Muscle of leg (tissue), 16 donors: ENCODE measurements around the gene ISLR. TPM values are rescaled to one million over a fixed set of nuclear protein-coding genes. Genes with fewer than 3 reads are reported as not detected.
A peak's percentile ranks its signal among the peaks of the same experiment; 100 is the strongest.

Experiments used
- DNase-seq: peaks from one replicate; pipeline ENCODE4 v3.0.0; 2013
- H3K27ac ChIP-seq: one replicate; pipeline ENCODE4 v1.5.1; 2013; ENCODE audit warnings: mild to moderate bottlenecking, low read length, control low read depth
- H3K27me3 ChIP-seq: one replicate; pipeline ENCODE4 v1.6.1; 2013; ENCODE audit warnings: low read length; ENCODE audit not compliant: control insufficient read depth, insufficient read depth
- H3K36me3 ChIP-seq: one replicate; pipeline ENCODE4 v1.6.1; 2013; ENCODE audit warnings: low read length; ENCODE audit not compliant: control insufficient read depth, insufficient read depth
- H3K4me1 ChIP-seq: one replicate; pipeline ENCODE4 v1.6.1; 2013; ENCODE audit warnings: low read length; ENCODE audit not compliant: control insufficient read depth, insufficient read depth
- H3K4me3 ChIP-seq: one replicate; pipeline ENCODE4 v1.5.1; 2013; ENCODE audit warnings: low read length, control low read depth
- H3K9me3 ChIP-seq: replicated peaks from 2 replicates; pipeline ENCODE4 v1.6.1; 2013; ENCODE audit warnings: low read depth, low read length; ENCODE audit not compliant: control insufficient read depth
- WGBS: methylation state at CpG from one replicate; pipeline ENCODE4 v1.1.5; 2013; ENCODE audit warnings: missing lambda C conversion rate; ENCODE audit not compliant: insufficient coverage; 5-methylcytosine and 5-hydroxymethylcytosine counted together
- long read RNA-seq, 11 donors: transcript quantifications; one replicate each; lab custom pipeline, GENCODE V29; 2026
- polyA plus RNA-seq, 8 donors: library from polyadenylated mRNA; unstranded; fragments of 120-200 nt; gene quantifications; one replicate each; pipeline versions ENCODE4 v1.2.1 to v1.2.3, GENCODE V29; 2013; ENCODE audit warnings: inconsistent platforms in 1 of 8, low replicate concordance in 1 of 8; ENCODE audit not compliant: insufficient read length in 8 of 8, insufficient read depth in 1 of 8
- total RNA-seq: library from RNA; stranded (reverse); fragments of 120-200 nt; gene quantifications from one replicate; pipeline ENCODE4 v1.2.4, GENCODE V29; 2013

ISLR gene
- 82.3 TPM for total RNA-seq
- polyA plus RNA-seq = 100 to 1,000 TPM; 148 to 270 (median 197) TPM
- long read RNA-seq, donor 1, transcript ISLR-201 (2 exons, 2,371 nt) = minor isoform, 11 of 40 reads
- long read RNA-seq, donor 1, transcript ISLR-202 (2 exons, 2,175 nt) = major isoform, 29 of 40 reads
- long read RNA-seq, donor 1, partial matches to known transcripts = 0 of 40 reads
- long read RNA-seq, donor 1, other reads (novel, unspliced or antisense) = 0 of 40 reads
- long read RNA-seq, donor 2, transcript ISLR-201 (2 exons, 2,371 nt) = major isoform, 10 of 12 reads
- long read RNA-seq, donor 2, partial matches to known transcripts = 0 of 12 reads
- long read RNA-seq, donor 2, other reads (novel, unspliced or antisense) = 0 of 12 reads
- long read RNA-seq, donor 3, transcript ISLR-202 (2 exons, 2,175 nt) = major isoform, 31 of 64 reads
- long read RNA-seq, donor 3, transcript ISLR-201 (2 exons, 2,371 nt) = minor isoform, 28 of 64 reads
- long read RNA-seq, donor 3, partial matches to known transcripts = 0 of 64 reads
- long read RNA-seq, donor 3, other reads (novel, unspliced or antisense) = 5 of 64 reads
- long read RNA-seq, donor 4, transcript ISLR-201 (2 exons, 2,371 nt) = minor isoform, 34 of 187 reads
- long read RNA-seq, donor 4, transcript ISLR-202 (2 exons, 2,175 nt) = major isoform, 36 of 187 reads
- long read RNA-seq, donor 4, partial matches to known transcripts = 117 of 187 reads
- long read RNA-seq, donor 4, other reads (novel, unspliced or antisense) = 0 of 187 reads
- long read RNA-seq, donor 5, transcript ISLR-201 (2 exons, 2,371 nt) = minor isoform, 69 of 175 reads
- long read RNA-seq, donor 5, transcript ISLR-202 (2 exons, 2,175 nt) = major isoform, 101 of 175 reads
- long read RNA-seq, donor 5, partial matches to known transcripts = 0 of 175 reads
- long read RNA-seq, donor 5, other reads (novel, unspliced or antisense) = 5 of 175 reads
- long read RNA-seq, donor 6, transcript ISLR-202 (2 exons, 2,175 nt) = major isoform, 57 of 95 reads
- long read RNA-seq, donor 6, transcript ISLR-201 (2 exons, 2,371 nt) = minor isoform, 38 of 95 reads
- long read RNA-seq, donor 6, partial matches to known transcripts = 0 of 95 reads
- long read RNA-seq, donor 6, other reads (novel, unspliced or antisense) = 0 of 95 reads
- long read RNA-seq, donor 7, transcript ISLR-201 (2 exons, 2,371 nt) = minor isoform, 40 of 87 reads
- long read RNA-seq, donor 7, transcript ISLR-202 (2 exons, 2,175 nt) = major isoform, 47 of 87 reads
- long read RNA-seq, donor 7, partial matches to known transcripts = 0 of 87 reads
- long read RNA-seq, donor 7, other reads (novel, unspliced or antisense) = 0 of 87 reads
- long read RNA-seq, donor 8, transcript ISLR-201 (2 exons, 2,371 nt) = minor isoform, 14 of 44 reads
- long read RNA-seq, donor 8, transcript ISLR-202 (2 exons, 2,175 nt) = major isoform, 30 of 44 reads
- long read RNA-seq, donor 8, partial matches to known transcripts = 0 of 44 reads
- long read RNA-seq, donor 8, other reads (novel, unspliced or antisense) = 0 of 44 reads
- long read RNA-seq, donor 9, transcript ISLR-202 (2 exons, 2,175 nt) = major isoform, 34 of 56 reads
- long read RNA-seq, donor 9, transcript ISLR-201 (2 exons, 2,371 nt) = minor isoform, 22 of 56 reads
- long read RNA-seq, donor 9, partial matches to known transcripts = 0 of 56 reads
- long read RNA-seq, donor 9, other reads (novel, unspliced or antisense) = 0 of 56 reads
- long read RNA-seq, donor 10, transcript ISLR-202 (2 exons, 2,175 nt) = major isoform, 53 of 313 reads
- long read RNA-seq, donor 10, transcript ISLR-201 (2 exons, 2,371 nt) = minor isoform, 43 of 313 reads
- long read RNA-seq, donor 10, partial matches to known transcripts = 217 of 313 reads
- long read RNA-seq, donor 10, other reads (novel, unspliced or antisense) = 0 of 313 reads
- long read RNA-seq, donor 11, transcript ISLR-202 (2 exons, 2,175 nt) = minor isoform, 30 of 344 reads
- long read RNA-seq, donor 11, transcript ISLR-201 (2 exons, 2,371 nt) = major isoform, 39 of 344 reads
- long read RNA-seq, donor 11, partial matches to known transcripts = 275 of 344 reads
- long read RNA-seq, donor 11, other reads (novel, unspliced or antisense) = 0 of 344 reads

DNA sequence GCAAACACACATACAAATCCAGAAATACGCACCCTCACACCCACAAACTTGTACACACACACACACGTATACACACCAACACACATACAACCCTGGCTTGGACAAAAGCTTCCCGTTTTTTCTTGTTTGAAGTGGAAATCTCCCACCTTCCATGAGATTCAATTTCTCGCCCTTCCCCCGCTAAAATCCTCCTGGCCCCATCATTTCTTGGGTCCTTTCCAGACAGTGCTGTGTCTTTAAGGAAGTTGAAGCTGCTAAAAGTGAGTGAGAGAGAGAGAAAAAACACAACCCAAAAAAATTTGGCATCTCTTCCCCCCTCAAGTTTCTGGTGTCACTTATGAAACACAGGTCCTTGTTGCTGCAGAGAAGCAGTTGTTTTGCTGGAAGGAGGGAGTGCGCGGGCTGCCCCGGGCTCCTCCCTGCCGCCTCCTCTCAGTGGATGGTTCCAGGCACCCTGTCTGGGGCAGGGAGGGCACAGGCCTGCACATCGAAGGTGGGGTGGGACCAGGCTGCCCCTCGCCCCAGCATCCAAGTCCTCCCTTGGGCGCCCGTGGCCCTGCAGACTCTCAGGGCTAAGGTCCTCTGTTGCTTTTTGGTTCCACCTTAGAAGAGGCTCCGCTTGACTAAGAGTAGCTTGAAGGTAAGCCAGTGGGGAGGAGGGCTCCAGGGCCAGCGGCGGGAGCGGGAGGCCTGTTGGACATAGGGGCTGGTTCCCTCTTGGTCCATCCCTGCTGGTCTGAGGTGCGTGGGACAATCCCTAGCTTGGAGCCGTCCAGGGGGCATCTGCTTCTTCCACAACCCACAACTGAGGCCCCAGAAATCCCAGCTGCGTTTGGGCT, at the start of gene ISLR:
TSS of gene ISLR (plus strand) at position 331 of the 839 bp plus-strand sequence. CDS start 1,149 bp downstream, outside the sequence.
- WGBS = 14% methylated on average over 13 of the region's 20 CpGs
- no peaks in the 10 kb centered on the region for H3K27me3 ChIP-seq
- H3K9me3 ChIP-seq = no peaks in the 10 kb centered on the region
- peak within 1 kb of the TSS; percentile 93 for H3K27ac ChIP-seq
- H3K4me1 ChIP-seq = peaks cover 93% of the 10 kb centered on the region
- DNase-seq = peak; percentile 99
- peaks cover 4% of the 10 kb centered on the region for H3K36me3 ChIP-seq
- peak within 1 kb of the TSS; percentile 44 for H3K4me3 ChIP-seq

DNA sequence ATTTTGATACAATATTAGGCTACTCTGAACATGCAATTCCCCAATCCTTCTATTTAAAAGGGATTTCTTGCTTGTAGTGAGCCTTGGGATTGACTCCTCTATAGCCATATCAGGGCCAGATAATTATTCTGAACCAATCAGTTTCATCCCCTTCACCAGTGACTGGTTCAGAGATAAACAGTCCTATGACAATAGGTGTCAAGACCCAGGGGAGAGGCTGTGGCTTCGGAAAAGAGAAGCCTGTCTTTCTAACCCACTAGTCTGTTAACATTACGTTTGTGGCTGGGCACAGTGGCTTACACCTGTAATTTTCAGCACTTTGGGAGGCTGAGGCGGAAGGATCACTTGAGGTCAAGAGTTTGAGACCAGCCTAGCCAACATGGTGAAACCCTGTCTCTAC, 49.3 kb upstream of the ISLR start:
- no peak for DNase-seq
- 80% methylated on average over 1 of the region's 3 CpGs for WGBS
- no peaks in the 10 kb centered on the region for H3K9me3 ChIP-seq
- H3K36me3 ChIP-seq = no peaks in the 10 kb centered on the region
- no peak overlapping the region for H3K27ac ChIP-seq
- H3K4me3 ChIP-seq = no peak overlapping the region
- H3K4me1 ChIP-seq = peaks cover 22% of the 10 kb centered on the region
- peaks cover 50% of the 10 kb centered on the region for H3K27me3 ChIP-seq

DNA sequence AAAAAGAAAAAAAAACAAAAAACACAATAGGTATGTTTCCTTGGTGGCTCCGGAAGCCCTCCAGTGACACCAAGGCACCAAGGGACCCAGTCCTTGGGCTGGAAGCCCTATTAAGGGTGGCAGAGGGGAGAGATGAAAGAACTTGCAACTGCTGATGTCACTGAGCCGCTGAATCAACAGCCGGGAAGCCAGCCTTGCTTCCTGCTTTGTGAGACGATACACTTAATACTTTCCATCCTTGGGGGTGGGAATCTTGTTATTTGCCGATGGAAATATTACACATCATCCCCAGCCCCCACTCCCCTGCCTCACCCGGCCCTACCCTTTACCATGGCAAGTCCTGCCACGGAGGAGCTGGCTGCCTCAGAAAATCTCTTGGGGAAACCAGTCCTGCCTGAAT, 48.8 kb upstream of the ISLR start:
- Histone ChIP-seq H3K4me1 (peaks cover 28% of the 10 kb centered on the region), H3K36me3 (no peaks in the 10 kb centered on the region), H3K4me3 (no peak overlapping the region), H3K27me3 (peaks cover 55% of the 10 kb centered on the region), H3K9me3 (no peaks in the 10 kb centered on the region), H3K27ac (no peak overlapping the region)
- no CpG with 5 or more reads among the region's 7 CpGs for WGBS
- no peak for DNase-seq

- peaks cover 73% of the 10 kb centered on the region for H3K27me3 ChIP-seq
- no peaks in the 10 kb centered on the region for H3K36me3 ChIP-seq
- peak; percentile 95 for DNase-seq
- no peaks in the 10 kb centered on the region for H3K9me3 ChIP-seq
- H3K4me3 ChIP-seq = peak overlapping the region; percentile 44
- H3K27ac ChIP-seq = peak overlapping the region; percentile 84
- 7% methylated on average over 34 of the region's 44 CpGs for WGBS
- H3K4me1 ChIP-seq = peaks cover 36% of the 10 kb centered on the region
Observed at GRCh38 chr15:74127255-74127953, 46.1 kb upstream of the ISLR start.

- peak overlapping the region; percentile 84 for H3K27ac ChIP-seq
- peaks cover 32% of the 10 kb centered on the region for H3K4me1 ChIP-seq
- 6% methylated on average over 38 of the region's 53 CpGs for WGBS
- no peaks in the 10 kb centered on the region for H3K36me3 ChIP-seq
- no peak for DNase-seq
- H3K9me3 ChIP-seq = peaks cover 3% of the 10 kb centered on the region
- H3K27me3 ChIP-seq = peaks cover 78% of the 10 kb centered on the region
- peak overlapping the region; percentile 44 for H3K4me3 ChIP-seq
Observed at GRCh38 chr15:74127954-74128784, 45.3 kb upstream of the ISLR start.

- H3K36me3 ChIP-seq = no peaks in the 10 kb centered on the region
- peak overlapping the region; percentile 44 for H3K4me3 ChIP-seq
- H3K27me3 ChIP-seq = peaks cover 83% of the 10 kb centered on the region
- H3K4me1 ChIP-seq = peaks cover 29% of the 10 kb centered on the region
- H3K27ac ChIP-seq = peak overlapping the region; percentile 84
- peak; percentile 51 for DNase-seq
- peaks cover 4% of the 10 kb centered on the region for H3K9me3 ChIP-seq
- 13% methylated on average over 39 of the region's 43 CpGs for WGBS
Observed at GRCh38 chr15:74128785-74129585, 44.5 kb upstream of the ISLR start.

GRCh38 chr15:74129586-74130154, 43.8 kb upstream of the ISLR start:
- H3K4me1 ChIP-seq = peaks cover 34% of the 10 kb centered on the region

More at GRCh38 chr15:74129586-74130154, 43.8 kb upstream of the ISLR start:
- no peak for DNase-seq
- H3K9me3 ChIP-seq = peaks cover 4% of the 10 kb centered on the region
- H3K4me3 ChIP-seq = peak overlapping the region; percentile 24
- 4% methylated on average over 31 of the region's 40 CpGs for WGBS
- peaks cover 90% of the 10 kb centered on the region for H3K27me3 ChIP-seq
- H3K27ac ChIP-seq = peak overlapping the region; percentile 69
- no peaks in the 10 kb centered on the region for H3K36me3 ChIP-seq
